Lower lobe of right lung (tissue), 2 donors: ENCODE results near the gene MACROD2. TPM values are rescaled to one million over a fixed set of nuclear protein-coding genes. Genes with fewer than 3 reads are reported as not detected.

Experiments used
- ATAC-seq, 2 donors: fragments of 200-7000 bp; cut with Tn5 transposase; one replicate each; pipeline ENCODE4 v1.9.1; 2020 to 2022; ENCODE audit warnings: mild to moderate bottlenecking in 2 of 2, moderate library complexity in 2 of 2
- DNase-seq: peaks from one replicate; pipeline ENCODE4 v3.0.0-alpha.2; 2020
- H3K27ac ChIP-seq: fragments of 200-600 bp; one replicate; pipeline ENCODE4 v1.8.0; 2022
- H3K27me3 ChIP-seq: fragments of 200-600 bp; one replicate; pipeline ENCODE4 v1.8.0; 2022; ENCODE audit warnings: low read depth
- H3K36me3 ChIP-seq: fragments of 200-600 bp; one replicate; pipeline ENCODE4 v1.8.0; 2022; ENCODE audit warnings: mild to moderate bottlenecking
- H3K4me1 ChIP-seq: fragments of 200-600 bp; one replicate; pipeline ENCODE4 v1.8.0; 2022
- H3K4me3 ChIP-seq: fragments of 200-600 bp; one replicate; pipeline ENCODE4 v1.8.0; 2022; ENCODE audit warnings: mild to moderate bottlenecking
- H3K9me3 ChIP-seq: fragments of 200-600 bp; one replicate; pipeline ENCODE4 v1.8.0; 2022
- intact Hi-C: fragments of 100-400 bp; cut with DNase I; formaldehyde crosslinking; loops from one replicate; pipeline ENCODE4 v1.11.0; 2022
- total RNA-seq: library from RNA; stranded (reverse); fragmentation: NEBNext Ultra II Directional; extraction: Animal tissue kit (Norgen Biotek cat#: 25700); gene quantifications from one replicate; pipeline ENCODE4 v1.2.1, GENCODE V29; 2021
- TF ChIP-seq, protein P1 (sequence below): fragments of 200-600 bp; IDR thresholded peaks from one replicate; pipeline ENCODE4 v1.8.0; 2022; ENCODE audit warnings: antibody characterized with exemption, mild to moderate bottlenecking
- donor health status: DM: no; HTN: yes; CAD: no; lungs with severe emphysema.

Gene MACROD2
- total RNA-seq, 1 donor from 2014 or later: 73.0 TPM

DNA sequence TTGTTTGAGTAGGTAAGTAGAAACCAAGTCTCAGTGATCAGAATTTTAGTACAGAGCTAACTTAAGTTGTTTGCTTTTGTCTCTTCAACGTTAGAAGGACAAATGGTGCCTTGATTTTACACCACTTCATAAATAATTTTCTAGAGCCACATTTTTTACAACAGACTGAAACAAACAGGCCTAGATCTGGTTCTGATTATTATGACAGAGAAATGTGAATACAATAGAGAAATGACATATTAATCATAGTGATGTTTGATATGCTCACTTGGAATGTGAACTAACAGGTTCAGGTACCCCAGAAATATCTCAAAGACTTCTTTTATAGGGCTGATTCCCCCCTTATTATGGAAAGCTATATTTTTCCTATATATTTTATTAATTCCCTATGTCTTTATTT, 1817.4 kb downstream of the MACROD2 start:
- no peak overlapping the region for H3K4me3 ChIP-seq
- H3K36me3 ChIP-seq: no peaks in the 10 kb centered on the region
- ATAC-seq (no peak), DNase-seq (no peak)
- no peaks in the 10 kb centered on the region for H3K27me3 ChIP-seq
- intact Hi-C loops: no loop called here
- TF ChIP-seq, protein P1, sequence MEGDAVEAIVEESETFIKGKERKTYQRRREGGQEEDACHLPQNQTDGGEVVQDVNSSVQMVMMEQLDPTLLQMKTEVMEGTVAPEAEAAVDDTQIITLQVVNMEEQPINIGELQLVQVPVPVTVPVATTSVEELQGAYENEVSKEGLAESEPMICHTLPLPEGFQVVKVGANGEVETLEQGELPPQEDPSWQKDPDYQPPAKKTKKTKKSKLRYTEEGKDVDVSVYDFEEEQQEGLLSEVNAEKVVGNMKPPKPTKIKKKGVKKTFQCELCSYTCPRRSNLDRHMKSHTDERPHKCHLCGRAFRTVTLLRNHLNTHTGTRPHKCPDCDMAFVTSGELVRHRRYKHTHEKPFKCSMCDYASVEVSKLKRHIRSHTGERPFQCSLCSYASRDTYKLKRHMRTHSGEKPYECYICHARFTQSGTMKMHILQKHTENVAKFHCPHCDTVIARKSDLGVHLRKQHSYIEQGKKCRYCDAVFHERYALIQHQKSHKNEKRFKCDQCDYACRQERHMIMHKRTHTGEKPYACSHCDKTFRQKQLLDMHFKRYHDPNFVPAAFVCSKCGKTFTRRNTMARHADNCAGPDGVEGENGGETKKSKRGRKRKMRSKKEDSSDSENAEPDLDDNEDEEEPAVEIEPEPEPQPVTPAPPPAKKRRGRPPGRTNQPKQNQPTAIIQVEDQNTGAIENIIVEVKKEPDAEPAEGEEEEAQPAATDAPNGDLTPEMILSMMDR: no peak
- no peaks in the 10 kb centered on the region for H3K4me1 ChIP-seq
- no peaks in the 10 kb centered on the region for H3K9me3 ChIP-seq
- no peak overlapping the region for H3K27ac ChIP-seq

DNA sequence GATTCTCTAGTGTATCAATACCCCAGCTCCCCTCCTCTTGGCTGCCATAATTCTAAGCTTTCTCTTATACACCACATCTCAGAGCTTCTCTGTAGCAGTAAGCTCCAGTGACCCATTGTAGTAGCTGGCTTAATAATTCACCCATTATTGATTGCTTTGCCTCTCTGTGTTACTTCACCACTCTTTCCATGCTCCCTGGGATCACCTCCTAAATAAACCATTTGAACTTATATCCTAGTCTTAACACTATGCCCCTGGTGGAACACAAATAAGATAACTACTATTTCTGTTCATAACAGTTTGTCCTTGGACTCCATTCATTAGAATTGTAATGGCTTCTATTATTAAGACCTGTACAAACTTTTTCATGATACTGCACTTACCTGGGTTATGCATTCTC, 1819.0 kb downstream of the MACROD2 start:
- ATAC-seq: no peak
- TF ChIP-seq, protein P1: no peak
- H3K9me3 ChIP-seq: no peaks in the 10 kb centered on the region
- no peak overlapping the region for H3K27ac ChIP-seq
- no peak for DNase-seq
- H3K36me3 ChIP-seq: no peaks in the 10 kb centered on the region
- no peaks in the 10 kb centered on the region for H3K4me1 ChIP-seq
- H3K27me3 ChIP-seq: no peaks in the 10 kb centered on the region
- intact Hi-C loops: no loop called here
- no peak overlapping the region for H3K4me3 ChIP-seq

DNA sequence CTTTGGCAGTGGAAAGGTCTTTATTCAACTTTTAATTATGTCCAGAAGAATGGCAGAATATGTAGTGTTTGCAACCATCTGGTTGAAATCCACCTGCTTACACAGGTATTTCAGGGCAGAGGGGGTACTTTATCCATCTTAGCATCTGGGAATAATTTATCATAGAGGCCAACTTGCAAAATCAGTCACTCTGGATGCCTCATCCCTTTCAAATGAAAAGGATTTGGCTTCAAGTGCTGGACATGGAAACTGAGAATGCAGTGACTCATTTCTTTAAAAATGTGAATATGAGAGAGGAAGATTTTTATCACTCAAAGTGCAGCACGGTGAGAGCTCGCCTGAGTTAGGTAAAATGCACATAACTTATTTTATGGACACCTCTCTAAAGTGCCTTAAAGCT, 1819.6 kb downstream of the MACROD2 start:
- intact Hi-C loops: no loop called here
- Histone ChIP-seq H3K9me3 (no peaks in the 10 kb centered on the region), H3K4me1 (no peaks in the 10 kb centered on the region), H3K27ac (no peak overlapping the region), H3K4me3 (no peak overlapping the region), H3K36me3 (no peaks in the 10 kb centered on the region), H3K27me3 (no peaks in the 10 kb centered on the region)
- ATAC-seq (no peak), DNase-seq (no peak)
- TF ChIP-seq, protein P1: no peak

DNA sequence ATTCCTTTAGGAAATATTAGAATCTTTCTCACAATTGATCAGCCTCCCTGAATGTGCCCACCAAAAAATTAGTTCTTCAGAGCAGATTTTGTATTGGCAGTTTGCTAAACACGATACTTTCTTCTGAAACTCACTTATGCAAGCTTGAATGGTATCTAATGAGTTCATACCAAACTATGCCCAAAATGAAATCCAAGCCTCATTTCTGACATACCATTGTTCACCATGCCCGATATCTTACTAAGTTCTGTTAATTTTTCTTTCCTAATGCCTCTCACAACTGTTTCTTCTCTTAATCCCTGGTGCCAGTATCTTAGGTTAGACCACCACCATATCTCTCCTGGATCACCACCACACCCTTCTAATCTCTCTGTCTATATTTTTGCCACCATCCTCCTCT, 1822.0 kb downstream of the MACROD2 start:
- H3K4me1 ChIP-seq: no peaks in the 10 kb centered on the region
- no peaks in the 10 kb centered on the region for H3K27me3 ChIP-seq
- ATAC-seq: no peak
- H3K9me3 ChIP-seq: no peaks in the 10 kb centered on the region
- intact Hi-C loops: no loop called here
- TF ChIP-seq, protein P1: no peak
- H3K36me3 ChIP-seq: no peaks in the 10 kb centered on the region
- no peak overlapping the region for H3K27ac ChIP-seq
- no peak overlapping the region for H3K4me3 ChIP-seq
- no peak for DNase-seq

DNA sequence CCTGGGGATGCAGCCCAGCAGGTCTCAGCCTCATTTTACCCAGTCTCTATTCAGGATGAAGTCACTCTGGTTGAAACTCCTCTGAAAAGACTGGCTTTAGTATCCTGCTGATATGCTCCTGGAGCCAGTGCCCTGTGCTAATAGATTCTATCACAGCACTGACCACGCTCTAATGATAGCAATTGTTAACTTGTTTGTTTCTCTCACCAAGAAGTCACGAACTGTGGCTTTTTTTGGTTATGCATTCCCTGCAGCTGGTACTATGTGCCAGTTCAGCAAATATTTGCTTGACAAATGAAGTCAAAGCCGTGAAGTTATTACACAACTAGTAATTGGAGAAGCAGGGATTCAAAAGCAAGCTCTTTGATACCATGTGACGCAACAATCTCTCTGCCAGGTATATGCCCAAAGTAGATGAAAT, 1823.3 kb downstream of the MACROD2 start:
- Histone ChIP-seq H3K27me3 (no peaks in the 10 kb centered on the region), H3K36me3 (no peaks in the 10 kb centered on the region), H3K4me3 (no peak overlapping the region), H3K4me1 (no peaks in the 10 kb centered on the region), H3K9me3 (no peaks in the 10 kb centered on the region), H3K27ac (no peak overlapping the region)
- ATAC-seq (peak; percentile 24 to 37), DNase-seq (no peak)
- intact Hi-C loops: no loop called here
- TF ChIP-seq, protein P1: no peak

DNA sequence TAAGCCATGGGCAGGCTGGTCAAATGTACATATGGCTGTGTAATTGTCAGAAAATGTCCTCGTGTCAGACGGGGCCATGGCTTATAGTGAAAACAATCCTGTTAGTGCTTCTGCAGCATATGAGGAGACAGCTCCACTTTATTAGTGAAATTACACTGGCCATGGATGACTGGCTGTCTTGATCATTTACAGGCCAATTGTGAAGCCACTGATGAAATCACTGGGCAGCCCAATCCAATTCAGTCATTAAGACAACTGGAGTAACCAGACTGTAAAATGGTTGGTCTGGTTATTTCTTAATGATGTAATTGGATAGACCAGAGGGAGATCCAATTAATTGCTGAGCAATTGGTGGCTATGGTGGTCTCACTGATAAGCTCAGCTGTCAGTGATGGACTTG, 1828.4 kb downstream of the MACROD2 start:
- TF ChIP-seq, protein P1: no peak
- intact Hi-C loops: no loop called here
- no peak for ATAC-seq
- DNase-seq: no peak
- Histone ChIP-seq H3K27me3 (no peaks in the 10 kb centered on the region), H3K4me3 (no peak overlapping the region), H3K27ac (no peak overlapping the region), H3K36me3 (no peaks in the 10 kb centered on the region), H3K9me3 (no peaks in the 10 kb centered on the region), H3K4me1 (no peaks in the 10 kb centered on the region)
